ENCODE data around the gene CFAP251. TPM values are rescaled to one million over a fixed set of nuclear protein-coding genes. Genes with fewer than 3 reads are reported as not detected.

Gene CFAP251
- polyA plus RNA-seq, 2 of the 4 experiments (the other 2 are of a cell fraction), result 0.94 to 1.4 TPM

DNA sequence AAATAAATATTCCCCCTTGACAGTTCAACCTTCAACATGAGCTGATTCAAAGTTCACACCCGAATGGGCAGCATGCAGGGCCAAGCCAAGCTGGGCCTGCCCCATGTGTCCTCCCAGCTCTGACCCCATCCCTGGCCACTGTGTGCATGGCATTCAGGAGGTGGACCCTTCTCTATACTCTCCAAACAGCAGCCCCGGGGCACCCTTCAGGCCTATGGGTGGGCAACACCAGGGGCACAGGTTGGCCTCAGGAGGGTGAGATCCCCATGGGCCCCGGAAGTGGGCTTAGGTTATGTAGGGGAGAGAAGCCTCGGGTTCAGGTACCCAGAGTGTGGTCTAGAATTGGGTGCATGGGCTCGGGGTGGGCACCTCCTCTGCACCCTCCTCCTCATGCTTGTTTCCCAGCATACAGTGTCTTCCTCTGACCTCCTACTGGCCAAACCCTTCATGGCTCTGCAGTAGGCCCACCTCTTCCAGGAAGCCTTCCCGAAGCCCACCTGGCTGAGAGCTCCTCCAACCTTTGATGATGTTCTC is 71.8 kb downstream of the CFAP251 start:
- peak; percentile 12 for TF ChIP-seq ZFP36 (IDR thresholded peaks at IDR 0.05; ENCODE audit: borderline replicate concordance, partially characterized antibody)
- no peak for TF ChIP-seq EHMT2 (IDR thresholded peaks at IDR 0.05; ENCODE audit: low read depth)
- CTCF ChIA-PET, result interaction anchor here (2.1 kb wide), 1 partner anchor 10 kb away, joined by 5 read pairs; no protein-coding TSS in a partner anchor

DNA sequence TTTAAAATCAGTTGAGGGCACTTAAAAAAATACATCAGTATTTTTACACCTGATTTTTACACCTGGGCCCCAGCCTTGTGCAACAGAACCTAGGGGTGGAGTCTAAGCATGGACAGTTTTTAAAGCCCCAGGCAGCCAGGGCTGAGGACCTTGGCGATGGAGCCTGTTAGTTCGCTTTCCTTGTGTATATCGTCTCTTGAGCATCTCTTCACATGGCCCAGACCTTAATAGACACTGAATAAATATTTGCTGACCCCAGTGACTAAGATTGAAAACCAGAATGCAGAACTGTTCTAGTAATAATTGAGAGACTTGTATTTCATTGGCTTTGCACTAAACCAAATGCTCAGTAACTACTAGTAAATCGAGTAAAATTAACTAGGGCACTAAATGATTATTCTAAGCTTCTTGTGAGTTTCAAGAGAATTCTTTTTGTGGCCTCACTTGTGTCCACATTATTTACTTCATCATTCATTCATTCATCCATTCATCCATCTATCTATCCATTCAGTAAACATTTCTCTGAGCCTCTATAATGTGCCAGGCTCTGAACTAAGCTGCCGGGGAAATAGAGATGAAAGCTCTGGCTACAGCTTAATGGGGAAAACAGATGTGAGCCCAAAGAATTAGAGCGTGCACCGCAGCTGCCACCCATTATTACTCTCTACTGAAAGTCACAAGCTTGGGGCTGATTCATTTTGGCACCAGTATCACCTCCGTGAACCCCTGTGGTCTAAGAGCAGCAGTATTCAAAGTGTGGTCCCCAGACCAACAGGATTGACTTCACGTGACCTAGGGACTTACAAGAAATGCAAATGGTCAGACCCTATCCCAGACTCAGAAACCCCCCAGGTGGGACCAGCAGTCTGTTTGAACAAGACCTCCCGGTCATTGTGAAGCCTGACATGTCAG is 72.6 kb downstream of the CFAP251 start:
- ATAC-seq, result peak; percentile 20 to 57; a peak in 3 of 6 replicates
- Histone ChIP-seq H3K4me1 (peaks cover 29% of the 10 kb centered on the region), H3K4me3 (no peak overlapping the region), H3K4me2 (peak overlapping the region; percentile 60), H3K27ac (peak overlapping the region in 1 of 2 experiments; percentile 81; a peak in 4 of 6 replicates), H3K9me3 (no peaks in the 10 kb centered on the region)
- ChIA-PET POLR2A (interaction anchor here (1.0 to 1.5 kb wide), 2 partner anchors 23 to 30 kb away, joined by 3 to 4 read pairs; partner anchors contain the start of gene BCL7A), CTCF (interaction anchor here (0.9 to 2.1 kb wide), 6 partner anchors 9 to 139 kb away, joined by 3 to 5 read pairs (median 4); no protein-coding TSS in a partner anchor)
- FAIRE-seq, result no peak
- no peak for TF ChIP-seq EHMT2 (IDR thresholded peaks at IDR 0.05; ENCODE audit: low read depth)
- no peak for TF ChIP-seq PHF8 (IDR thresholded peaks at IDR 0.05; ENCODE audit: borderline replicate concordance, low read depth)
- TF ChIP-seq SMC3 (IDR thresholded peaks at IDR 0.05), result no peak
- TF ChIP-seq RNF2 (IDR thresholded peaks at IDR 0.05; ENCODE audit: borderline replicate concordance, low read depth), result no peak
- TF ChIP-seq EHF (CRISPR knock-in tag; IDR thresholded peaks at IDR 0.05), result no peak
- TF ChIP-seq USF2 (IDR thresholded peaks at IDR 0.05), result no peak
- TF ChIP-seq MAZ (IDR thresholded peaks at IDR 0.05; ENCODE audit: borderline replicate concordance, low read depth, low read length), result no peak
- DNase-seq (ENCODE audit: low read depth in 1 of 2, low spot score in 1 of 2), result peak in 1 of 2 experiments; percentile 32
- WGBS (ENCODE audit: missing lambda C conversion rate), result 51% methylated on average over 10 of the region's 10 CpGs

More for the DNA sequence above, 71.8 kb downstream of the CFAP251 start:
- FAIRE-seq (no peak), ATAC-seq (0 out of 6 replicates have a peak, but pooled peaks of 1 of the 2 experiments have one; percentile 11), DNase-seq (ENCODE audit: low read depth in 1 of 2, low spot score in 1 of 2) (no peak)
- Histone ChIP-seq H3K4me2 (peak overlapping the region; percentile 60; the same call in 2 of the 3 replicates), H3K4me3 (no peak overlapping the region), H3K27ac (peak overlapping the region in 1 of 2 experiments; percentile 27; a peak in 2 of 6 replicates), H3K4me1 (peaks cover 27% of the 10 kb centered on the region), H3K9me3 (no peaks in the 10 kb centered on the region)
- POLR2A ChIA-PET, result no interaction called here
- WGBS (ENCODE audit: missing lambda C conversion rate), result 90% methylated on average over 5 of the region's 6 CpGs

- ChIA-PET CTCF (interaction anchor here (0.6 to 2.1 kb wide), 10 partner anchors 8 to 138 kb away, joined by 3 to 5 read pairs (median 3); no protein-coding TSS in a partner anchor), POLR2A (interaction anchor here (0.5 to 1.5 kb wide), 7 partner anchors 9 to 234 kb away, joined by 3 to 4 read pairs (median 3); partner anchors contain the start of genes BCL7A and DIABLO)
- H3K4me2 ChIP-seq, result peak overlapping the region; percentile 60
- ATAC-seq (peak; percentile 95 to 98), DNase-seq (ENCODE audit: low read depth in 1 of 2, low spot score in 1 of 2) (peak; percentile 91), FAIRE-seq (peak; percentile 51)
- H3K9me3 ChIP-seq, result no peaks in the 10 kb centered on the region
- H3K4me3 ChIP-seq, result no peak overlapping the region
- H3K4me1 ChIP-seq, result peaks cover 42% of the 10 kb centered on the region
- TF ChIP-seq CEBPB (IDR thresholded peaks at IDR 0.05), result no peak
- TF ChIP-seq JUNB (IDR thresholded peaks at IDR 0.05), result peak; percentile 55; the same call in 1 of the 2 replicates
- no peak for TF ChIP-seq SMC3 (IDR thresholded peaks at IDR 0.05)
- peak; percentile 35; the same call in 1 of the 2 replicates for TF ChIP-seq USF2 (IDR thresholded peaks at IDR 0.05)
- TF ChIP-seq MAFK (IDR thresholded peaks at IDR 0.05; ENCODE audit: partially characterized antibody), result peak; percentile 39
- TF ChIP-seq MAX (IDR thresholded peaks at IDR 0.05), result peak; percentile 78
- peak in 1 of 2 experiments; percentile 32; a peak in 1 of 5 replicates for TF ChIP-seq JUN (IDR thresholded peaks at IDR 0.05)
- TF ChIP-seq FOSL2 (IDR thresholded peaks at IDR 0.05), result no peak; the same call in 1 of the 2 replicates
- peak; percentile 85 for TF ChIP-seq FOSL2 (CRISPR knock-in tag; IDR thresholded peaks at IDR 0.05)
- no peak for TF ChIP-seq MAZ (IDR thresholded peaks at IDR 0.05; ENCODE audit: borderline replicate concordance, low read depth, low read length)
- H3K27ac ChIP-seq, result peak overlapping the region; percentile 58 to 81
- WGBS (ENCODE audit: missing lambda C conversion rate), result 28% methylated on average over 21 of the region's 21 CpGs
Observed at GRCh38 chr12:121992059-121992879, 73.9 kb downstream of the CFAP251 start.

Data from A549 (cell line).